ENCODE measurements around the gene COX19. TPM values are rescaled to one million over a fixed set of nuclear protein-coding genes. Genes with fewer than 3 reads are reported as not detected.

The COX19 gene
- total and polyA plus RNA-seq, 2 of the 13 experiments (the other 11 are each of a cell fraction or from before 2014, with no cell fraction given): 11.5 to 21.7 TPM

DNA sequence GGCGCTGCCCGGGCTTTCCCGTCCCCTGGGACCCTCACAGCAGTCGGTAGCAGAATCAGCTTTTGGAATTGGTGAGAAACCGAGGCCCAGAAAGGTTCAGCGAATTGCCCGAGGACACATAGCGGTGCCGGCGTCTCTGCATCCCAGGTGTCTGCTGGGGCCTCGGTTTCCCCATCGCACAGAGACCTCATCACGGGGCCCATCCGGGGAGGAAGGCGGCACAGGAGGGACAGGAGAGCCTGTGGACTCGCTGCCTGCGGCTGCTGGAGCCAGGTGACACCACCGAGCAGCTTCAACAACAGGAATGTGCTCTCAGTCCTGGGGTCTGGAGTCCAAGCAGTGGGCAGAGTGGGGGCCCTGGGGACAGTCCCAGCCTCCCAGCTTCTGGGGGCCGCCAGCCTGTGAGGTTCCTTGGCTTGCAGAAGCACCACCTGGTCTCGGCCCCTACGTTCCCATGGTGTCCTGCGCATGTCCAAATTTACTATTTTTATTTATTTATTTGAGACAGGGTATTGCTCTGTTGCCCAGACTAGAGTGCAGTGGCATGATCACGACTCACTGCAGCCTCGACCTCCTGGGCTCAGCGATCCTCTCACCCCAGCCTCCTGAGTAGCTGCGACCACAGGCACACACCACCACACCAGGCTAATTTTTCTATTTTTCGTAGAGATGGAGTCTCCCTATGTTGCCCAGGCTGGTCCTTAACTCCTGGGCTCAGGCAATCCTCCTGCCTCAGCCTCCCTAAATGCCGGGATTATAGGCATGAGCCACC lies 539 bp upstream of the COX19 start (continued):
- TF ChIP-seq MIER2 (CRISPR knock-in tag; IDR thresholded peaks at IDR 0.05): no peak
- TF ChIP-seq ZNF777 (CRISPR knock-in tag; IDR thresholded peaks at IDR 0.05): 0 out of 2 replicates have a peak, but pooled peaks have one; percentile 5
- no peak for TF ChIP-seq ZNF749 (CRISPR knock-in tag; IDR thresholded peaks at IDR 0.05; ENCODE audit: borderline replicate concordance)
- TF ChIP-seq ZNF878 (CRISPR knock-in tag; IDR thresholded peaks at IDR 0.05): peak; percentile 57; the same call in 1 of the 2 replicates
- peak; percentile 19; the same call in 1 of the 2 replicates for TF ChIP-seq ZFX (CRISPR knock-in tag; IDR thresholded peaks at IDR 0.05; ENCODE audit: low read depth)
- TF ChIP-seq POGZ (CRISPR knock-in tag; IDR thresholded peaks at IDR 0.05): no peak
- TF ChIP-seq, protein P1, sequence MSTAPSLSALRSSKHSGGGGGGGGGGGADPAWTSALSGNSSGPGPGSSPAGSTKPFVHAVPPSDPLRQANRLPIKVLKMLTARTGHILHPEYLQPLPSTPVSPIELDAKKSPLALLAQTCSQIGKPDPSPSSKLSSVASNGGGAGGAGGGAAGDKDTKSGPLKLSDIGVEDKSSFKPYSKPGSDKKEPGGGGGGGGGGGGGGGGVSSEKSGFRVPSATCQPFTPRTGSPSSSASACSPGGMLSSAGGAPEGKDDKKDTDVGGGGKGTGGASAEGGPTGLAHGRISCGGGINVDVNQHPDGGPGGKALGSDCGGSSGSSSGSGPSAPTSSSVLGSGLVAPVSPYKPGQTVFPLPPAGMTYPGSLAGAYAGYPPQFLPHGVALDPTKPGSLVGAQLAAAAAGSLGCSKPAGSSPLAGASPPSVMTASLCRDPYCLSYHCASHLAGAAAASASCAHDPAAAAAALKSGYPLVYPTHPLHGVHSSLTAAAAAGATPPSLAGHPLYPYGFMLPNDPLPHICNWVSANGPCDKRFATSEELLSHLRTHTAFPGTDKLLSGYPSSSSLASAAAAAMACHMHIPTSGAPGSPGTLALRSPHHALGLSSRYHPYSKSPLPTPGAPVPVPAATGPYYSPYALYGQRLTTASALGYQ (CRISPR knock-in tag; IDR thresholded peaks at IDR 0.05): 0 out of 2 replicates have a peak, but pooled peaks have one; percentile 0
- TF ChIP-seq, protein P2, sequence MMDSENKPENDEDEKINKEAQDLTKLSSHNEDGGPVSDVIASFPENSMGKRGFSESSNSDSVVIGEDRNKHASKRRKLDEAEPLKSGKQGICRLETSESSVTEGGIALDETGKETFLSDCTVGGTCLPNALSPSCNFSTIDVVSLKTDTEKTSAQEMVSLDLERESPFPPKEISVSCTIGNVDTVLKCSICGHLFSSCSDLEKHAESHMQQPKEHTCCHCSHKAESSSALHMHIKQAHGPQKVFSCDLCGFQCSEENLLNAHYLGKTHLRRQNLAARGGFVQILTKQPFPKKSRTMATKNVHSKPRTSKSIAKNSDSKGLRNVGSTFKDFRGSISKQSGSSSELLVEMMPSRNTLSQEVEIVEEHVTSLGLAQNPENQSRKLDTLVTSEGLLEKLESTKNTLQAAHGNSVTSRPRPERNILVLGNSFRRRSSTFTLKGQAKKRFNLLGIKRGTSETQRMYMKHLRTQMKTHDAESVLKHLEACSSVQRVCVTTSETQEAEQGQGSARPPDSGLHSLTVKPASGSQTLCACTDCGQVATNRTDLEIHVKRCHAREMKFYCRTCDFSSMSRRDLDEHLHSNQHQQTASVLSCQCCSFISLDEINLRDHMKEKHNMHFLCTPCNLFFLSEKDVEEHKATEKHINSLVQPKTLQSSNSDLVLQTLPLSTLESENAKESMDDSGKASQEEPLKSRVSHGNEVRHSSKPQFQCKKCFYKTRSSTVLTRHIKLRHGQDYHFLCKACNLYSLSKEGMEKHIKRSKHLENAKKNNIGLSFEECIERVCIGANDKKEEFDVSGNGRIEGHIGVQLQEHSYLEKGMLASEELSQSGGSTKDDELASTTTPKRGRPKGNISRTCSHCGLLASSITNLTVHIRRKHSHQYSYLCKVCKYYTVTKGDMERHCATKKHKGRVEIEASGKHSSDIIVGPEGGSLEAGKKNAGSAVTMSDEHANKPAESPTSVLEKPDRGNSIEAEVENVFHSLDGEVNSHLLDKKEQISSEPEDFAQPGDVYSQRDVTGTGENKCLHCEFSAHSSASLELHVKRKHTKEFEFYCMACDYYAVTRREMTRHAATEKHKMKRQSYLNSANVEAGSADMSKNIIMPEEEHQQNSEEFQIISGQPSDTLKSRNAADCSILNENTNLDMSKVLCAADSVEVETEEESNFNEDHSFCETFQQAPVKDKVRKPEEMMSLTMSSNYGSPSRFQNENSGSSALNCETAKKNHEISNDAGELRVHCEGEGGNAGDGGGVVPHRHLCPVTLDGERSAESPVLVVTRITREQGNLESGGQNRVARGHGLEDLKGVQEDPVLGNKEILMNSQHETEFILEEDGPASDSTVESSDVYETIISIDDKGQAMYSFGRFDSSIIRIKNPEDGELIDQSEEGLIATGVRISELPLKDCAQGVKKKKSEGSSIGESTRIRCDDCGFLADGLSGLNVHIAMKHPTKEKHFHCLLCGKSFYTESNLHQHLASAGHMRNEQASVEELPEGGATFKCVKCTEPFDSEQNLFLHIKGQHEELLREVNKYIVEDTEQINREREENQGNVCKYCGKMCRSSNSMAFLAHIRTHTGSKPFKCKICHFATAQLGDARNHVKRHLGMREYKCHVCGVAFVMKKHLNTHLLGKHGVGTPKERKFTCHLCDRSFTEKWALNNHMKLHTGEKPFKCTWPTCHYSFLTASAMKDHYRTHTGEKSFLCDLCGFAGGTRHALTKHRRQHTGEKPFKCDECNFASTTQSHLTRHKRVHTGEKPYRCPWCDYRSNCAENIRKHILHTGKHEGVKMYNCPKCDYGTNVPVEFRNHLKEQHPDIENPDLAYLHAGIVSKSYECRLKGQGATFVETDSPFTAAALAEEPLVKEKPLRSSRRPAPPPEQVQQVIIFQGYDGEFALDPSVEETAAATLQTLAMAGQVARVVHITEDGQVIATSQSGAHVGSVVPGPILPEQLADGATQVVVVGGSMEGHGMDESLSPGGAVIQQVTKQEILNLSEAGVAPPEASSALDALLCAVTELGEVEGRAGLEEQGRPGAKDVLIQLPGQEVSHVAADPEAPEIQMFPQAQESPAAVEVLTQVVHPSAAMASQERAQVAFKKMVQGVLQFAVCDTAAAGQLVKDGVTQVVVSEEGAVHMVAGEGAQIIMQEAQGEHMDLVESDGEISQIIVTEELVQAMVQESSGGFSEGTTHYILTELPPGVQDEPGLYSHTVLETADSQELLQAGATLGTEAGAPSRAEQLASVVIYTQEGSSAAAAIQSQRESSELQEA (CRISPR knock-in tag; IDR thresholded peaks at IDR 0.05; ENCODE audit: not compliant biosample characterization): no peak
- TF ChIP-seq MBD4 (IDR thresholded peaks at IDR 0.05; ENCODE audit: borderline replicate concordance, low read length): no peak
- peak; percentile 86 for TF ChIP-seq POLR2AphosphoS5 (IDR thresholded peaks at IDR 0.05; ENCODE audit: low read depth, low read length)
- no peak for TF ChIP-seq PHF5A (CRISPR knock-in tag; IDR thresholded peaks at IDR 0.05; ENCODE audit: low read depth, unreplicated experiment)
- TF ChIP-seq, protein P3, sequence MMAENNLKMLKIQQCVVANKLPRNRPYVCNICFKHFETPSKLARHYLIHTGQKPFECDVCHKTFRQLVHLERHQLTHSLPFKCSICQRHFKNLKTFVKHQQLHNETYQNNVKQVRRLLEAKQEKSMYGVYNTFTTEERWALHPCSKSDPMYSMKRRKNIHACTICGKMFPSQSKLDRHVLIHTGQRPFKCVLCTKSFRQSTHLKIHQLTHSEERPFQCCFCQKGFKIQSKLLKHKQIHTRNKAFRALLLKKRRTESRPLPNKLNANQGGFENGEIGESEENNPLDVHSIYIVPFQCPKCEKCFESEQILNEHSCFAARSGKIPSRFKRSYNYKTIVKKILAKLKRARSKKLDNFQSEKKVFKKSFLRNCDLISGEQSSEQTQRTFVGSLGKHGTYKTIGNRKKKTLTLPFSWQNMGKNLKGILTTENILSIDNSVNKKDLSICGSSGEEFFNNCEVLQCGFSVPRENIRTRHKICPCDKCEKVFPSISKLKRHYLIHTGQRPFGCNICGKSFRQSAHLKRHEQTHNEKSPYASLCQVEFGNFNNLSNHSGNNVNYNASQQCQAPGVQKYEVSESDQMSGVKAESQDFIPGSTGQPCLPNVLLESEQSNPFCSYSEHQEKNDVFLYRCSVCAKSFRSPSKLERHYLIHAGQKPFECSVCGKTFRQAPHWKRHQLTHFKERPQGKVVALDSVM (CRISPR knock-in tag; IDR thresholded peaks at IDR 0.05): peak; percentile 95
- 0 out of 2 replicates have a peak, but pooled peaks have one; percentile 18 for TF ChIP-seq SAFB2 (CRISPR knock-in tag; IDR thresholded peaks at IDR 0.05; ENCODE audit: borderline replicate concordance, low read depth)
- peak; percentile 17; the same call in 1 of the 2 replicates for TF ChIP-seq KLF12 (CRISPR knock-in tag; IDR thresholded peaks at IDR 0.05; ENCODE audit: borderline replicate concordance)
- TF ChIP-seq ZNF451 (CRISPR knock-in tag; IDR thresholded peaks at IDR 0.05): 0 out of 2 replicates have a peak, but pooled peaks have one; percentile 41
- TF ChIP-seq SPEN (CRISPR knock-in tag; IDR thresholded peaks at IDR 0.05; ENCODE audit: low read depth): 0 out of 2 replicates have a peak, but pooled peaks have one; percentile 44
